Natural killer cell (primary cell): Measurements from ENCODE around the gene MBD3. TPM values are rescaled to one million over a fixed set of nuclear protein-coding genes. Genes with fewer than 3 reads are reported as not detected.

Experiments used
- ATAC-seq, 3 donors: fragments of 150-1000 bp in 2 of 3; fragments of 200-7000 bp in 1 of 3; cut with Tn5 transposase; 1 replicate in 1 of 3; 2 replicates in 2 of 3; pipeline ENCODE4 v1.10.0; 2021; ENCODE audit warnings: mild to moderate bottlenecking in 2 of 3, moderate library complexity in 2 of 3
- DNase-seq, 2 donors: peaks; one replicate each; pipeline versions ENCODE4 v3.0.0 to v3.0.0-alpha.2; 2013 to 2021; ENCODE audit warnings: mixed read lengths in 1 of 2
- H3K27ac ChIP-seq: one replicate; pipeline ENCODE4 v1.5.1; 2013; ENCODE audit warnings: mild to moderate bottlenecking, low read length
- H3K27me3 ChIP-seq: one replicate; pipeline ENCODE4 v1.6.1; 2013; ENCODE audit warnings: low read length; ENCODE audit not compliant: control insufficient read depth, insufficient read depth
- H3K36me3 ChIP-seq: one replicate; pipeline ENCODE4 v1.6.1; 2013; ENCODE audit warnings: low read length; ENCODE audit not compliant: control insufficient read depth, insufficient read depth
- H3K4me1 ChIP-seq: one replicate; pipeline ENCODE4 v1.6.1; 2013; ENCODE audit warnings: low read length; ENCODE audit not compliant: control insufficient read depth, insufficient read depth
- H3K4me3 ChIP-seq: one replicate; pipeline ENCODE4 v1.5.1; 2013; ENCODE audit warnings: low read length
- H3K9me3 ChIP-seq: one replicate; pipeline ENCODE4 v1.6.1; 2013; ENCODE audit warnings: low read length; ENCODE audit not compliant: control insufficient read depth, insufficient read depth
- H3K27ac Mint-ChIP-seq, 2 donors: one replicate each; pipeline ENCODE4 v1.8.0; 2022; ENCODE audit warnings: mild to moderate bottlenecking in 2 of 2, mixed read lengths in 2 of 2, moderate library complexity in 1 of 2
- H3K27me3 Mint-ChIP-seq, 2 donors: one replicate each; pipeline ENCODE4 v1.8.0; 2022; ENCODE audit warnings: low read depth in 2 of 2, mixed read lengths in 2 of 2
- H3K36me3 Mint-ChIP-seq: one replicate; pipeline ENCODE4 v1.8.0; 2022; ENCODE audit warnings: mixed read lengths
- H3K4me1 Mint-ChIP-seq, 2 donors: one replicate each; pipeline ENCODE4 v1.8.0; 2022; ENCODE audit warnings: mixed read lengths in 2 of 2
- H3K4me3 Mint-ChIP-seq: one replicate; pipeline ENCODE4 v1.8.0; 2022; ENCODE audit warnings: mild to moderate bottlenecking, moderate library complexity, mixed read lengths
- H3K9me3 Mint-ChIP-seq, 2 donors: one replicate each; pipeline ENCODE4 v1.8.0; 2022; ENCODE audit warnings: mixed read lengths in 2 of 2
- CTCF ChIP-seq: fragments of 200-600 bp; IDR thresholded peaks from one replicate; pipeline ENCODE4 v1.8.0; 2022; ENCODE audit warnings: antibody characterized with exemption
- WGBS: methylation state at CpG from one replicate; pipeline ENCODE4 v1.1.7; 2013; ENCODE audit warnings: missing lambda C conversion rate; ENCODE audit not compliant: insufficient coverage; 5-methylcytosine and 5-hydroxymethylcytosine counted together
- intact Hi-C: fragments of 100-400 bp; cut with micrococcal nuclease; formaldehyde crosslinking; loops from one replicate; pipeline ENCODE4 v1.14.2; 2022
- total RNA-seq, 4 donors: library from RNA; stranded (reverse); fragments of 120-200 nt in 1 of 4; gene quantifications; one replicate each; pipeline versions ENCODE4 v1.2.3 to v1.2.4, GENCODE V29; 2013 to 2022

The MBD3 gene
- total RNA-seq, 3 donors from 2014 or later (not counting 1 experiment from before 2014, with no cell fraction given) = 55.9 to 66.7 (median 59.0) TPM

DNA sequence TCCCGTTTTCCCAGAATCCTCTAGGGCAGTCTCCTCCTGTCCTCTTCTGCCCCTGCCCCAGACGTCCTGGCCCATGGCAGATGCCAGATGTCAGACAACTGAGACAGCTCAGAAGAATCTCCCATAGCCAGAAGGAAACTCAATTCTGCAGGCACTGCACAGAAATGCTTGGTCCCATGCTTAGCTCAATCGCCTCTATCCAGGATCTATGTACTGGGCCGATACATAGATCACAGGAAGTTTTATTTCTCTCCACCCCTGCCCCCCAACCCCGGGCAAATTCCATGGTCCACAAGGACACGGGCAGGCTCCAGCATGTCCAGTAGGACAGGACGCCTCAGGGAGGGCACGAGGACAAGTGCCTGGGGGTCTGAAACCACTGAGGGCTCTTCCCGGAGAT is 4.8 kb downstream of the MBD3 start:
- no peaks in the 10 kb centered on the region for H3K9me3 Mint-ChIP-seq
- H3K36me3 ChIP-seq = peaks cover 5% of the 10 kb centered on the region
- H3K4me1 Mint-ChIP-seq = peaks cover 8 to 23% of the 10 kb centered on the region in 2 donors
- intact Hi-C loops = no loop called here
- ATAC-seq = no peak
- DNase-seq = no peak
- H3K4me3 Mint-ChIP-seq = no peak overlapping the region
- no peaks in the 10 kb centered on the region for H3K36me3 Mint-ChIP-seq
- no peak overlapping the region for H3K27ac ChIP-seq
- H3K27ac Mint-ChIP-seq = no peak overlapping the region
- H3K27me3 Mint-ChIP-seq = no peaks in the 10 kb centered on the region
- no peak overlapping the region for H3K4me3 ChIP-seq
- TF ChIP-seq CTCF = no peak
- H3K27me3 ChIP-seq = no peaks in the 10 kb centered on the region
- 92% methylated on average over 9 of the region's 9 CpGs for WGBS
- H3K9me3 ChIP-seq = no peaks in the 10 kb centered on the region
- H3K4me1 ChIP-seq = peaks cover 20% of the 10 kb centered on the region

DNA sequence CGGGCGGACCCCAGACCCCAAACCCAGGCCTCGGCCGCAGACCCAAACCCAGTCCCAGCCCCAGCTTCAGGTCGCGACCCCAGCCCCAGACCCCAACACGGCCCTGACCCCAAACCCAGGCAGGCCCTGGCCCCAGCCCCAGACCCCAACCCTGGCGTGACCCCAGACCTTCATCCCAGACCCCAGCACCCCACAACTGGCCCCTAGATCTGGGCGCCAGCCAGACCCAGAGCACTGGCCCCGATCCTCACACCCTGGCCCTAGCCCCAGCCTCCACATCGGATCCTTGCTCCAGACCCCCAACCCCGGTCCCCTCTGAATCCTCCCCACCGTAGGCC is 7.5 kb downstream of the MBD3 start:
- ATAC-seq = no peak
- H3K27me3 ChIP-seq = no peaks in the 10 kb centered on the region
- H3K27ac ChIP-seq = no peak overlapping the region
- peaks cover 25% of the 10 kb centered on the region for H3K36me3 ChIP-seq
- no peaks in the 10 kb centered on the region for H3K36me3 Mint-ChIP-seq
- no peak overlapping the region for H3K4me3 Mint-ChIP-seq
- no peaks in the 10 kb centered on the region for H3K9me3 ChIP-seq
- no peak overlapping the region for H3K27ac Mint-ChIP-seq
- no peak for TF ChIP-seq CTCF
- 98% methylated on average over 13 of the region's 13 CpGs for WGBS
- H3K4me3 ChIP-seq = no peak overlapping the region
- H3K27me3 Mint-ChIP-seq = no peaks in the 10 kb centered on the region
- no peaks in the 10 kb centered on the region for H3K9me3 Mint-ChIP-seq
- H3K4me1 Mint-ChIP-seq = peaks cover 0 to 8% of the 10 kb centered on the region in 2 donors
- H3K4me1 ChIP-seq = peaks cover 2% of the 10 kb centered on the region
- no peak for DNase-seq
- intact Hi-C loops = no loop called here

DNA sequence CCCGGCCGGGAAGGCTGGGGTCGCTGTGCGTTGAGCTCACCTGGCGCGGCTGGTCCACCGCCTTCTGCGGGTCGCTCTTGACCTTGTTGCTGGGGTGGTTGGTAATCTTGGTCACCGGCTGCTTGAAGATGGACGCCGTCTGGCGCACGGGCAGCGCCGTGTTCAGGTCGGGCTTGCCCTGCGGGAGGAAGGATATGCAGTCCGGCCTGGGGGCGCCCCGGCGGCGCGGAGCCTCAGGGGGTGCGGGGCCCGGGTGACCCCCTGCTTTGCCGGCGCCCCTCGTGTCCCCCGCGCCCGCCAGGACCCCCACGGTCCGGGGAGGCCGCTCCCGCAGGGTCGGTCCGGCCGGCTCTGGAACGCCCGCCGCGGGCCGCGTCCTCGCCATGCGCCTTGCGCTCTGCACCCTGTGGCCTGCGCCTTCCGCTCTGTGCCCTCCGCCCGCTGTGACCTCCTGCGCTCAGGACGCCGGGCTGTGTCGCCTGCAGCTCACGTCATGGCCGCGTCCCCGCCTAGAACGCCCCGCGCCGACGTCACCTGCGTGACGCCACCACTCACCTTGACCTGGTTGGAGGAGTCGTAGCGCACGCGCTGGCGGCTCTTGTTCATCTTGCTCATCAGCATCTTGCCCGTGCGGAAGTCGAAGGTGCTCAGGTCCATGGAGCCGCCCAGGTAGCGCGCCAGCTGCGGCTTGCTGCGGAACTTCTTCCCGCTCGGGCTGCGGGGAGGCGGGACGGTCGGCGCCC is 8.0 kb downstream of the MBD3 start:
- no peak overlapping the region for H3K27ac ChIP-seq
- no peak overlapping the region for H3K4me3 ChIP-seq
- Mint-ChIP-seq H3K36me3 (no peaks in the 10 kb centered on the region), H3K4me1 (peaks cover 0 to 6% of the 10 kb centered on the region in 2 donors), H3K27ac (no peak overlapping the region), H3K27me3 (no peaks in the 10 kb centered on the region), H3K4me3 (no peak overlapping the region), H3K9me3 (no peaks in the 10 kb centered on the region)
- no peaks in the 10 kb centered on the region for H3K4me1 ChIP-seq
- DNase-seq (no peak), ATAC-seq (no peak)
- no peaks in the 10 kb centered on the region for H3K27me3 ChIP-seq
- H3K9me3 ChIP-seq = no peaks in the 10 kb centered on the region
- intact Hi-C loops = no loop called here
- 97% methylated on average over 87 of the region's 87 CpGs for WGBS
- TF ChIP-seq CTCF = no peak
- H3K36me3 ChIP-seq = peaks cover 29% of the 10 kb centered on the region

DNA sequence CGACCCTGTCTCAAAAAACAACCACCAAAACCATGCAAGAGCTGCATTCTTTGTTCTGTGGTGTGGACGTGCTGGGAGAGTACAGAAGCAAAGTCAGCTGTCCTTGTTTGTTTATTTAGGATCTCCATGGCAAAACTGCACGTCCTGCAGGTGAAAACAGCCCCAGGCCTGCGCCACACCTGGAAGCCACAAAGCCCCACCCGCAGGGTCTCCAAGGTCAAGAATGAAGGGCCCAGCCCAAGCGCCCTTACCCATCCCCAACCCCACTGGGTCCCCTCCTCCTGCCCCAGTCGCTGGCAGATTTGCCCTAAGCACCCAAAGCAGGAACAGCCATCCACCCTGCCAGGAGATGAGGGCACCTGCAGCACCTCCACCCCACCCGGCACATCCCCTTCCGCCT is 10.5 kb downstream of the MBD3 start:
- Mint-ChIP-seq H3K27ac (no peak overlapping the region), H3K27me3 (no peaks in the 10 kb centered on the region), H3K36me3 (no peaks in the 10 kb centered on the region), H3K4me1 (no peaks in the 10 kb centered on the region), H3K4me3 (no peak overlapping the region), H3K9me3 (no peaks in the 10 kb centered on the region)
- Histone ChIP-seq H3K36me3 (peaks cover 37% of the 10 kb centered on the region), H3K27ac (no peak overlapping the region), H3K9me3 (no peaks in the 10 kb centered on the region), H3K4me3 (no peak overlapping the region), H3K27me3 (no peaks in the 10 kb centered on the region), H3K4me1 (no peaks in the 10 kb centered on the region)
- TF ChIP-seq CTCF = no peak
- intact Hi-C loops = no loop called here
- ATAC-seq (no peak), DNase-seq (no peak)
- 96% methylated on average over 8 of the region's 9 CpGs for WGBS
